Neural progenitor cell (in vitro differentiated cells): Measurements from ENCODE around the gene CCNL2. TPM values are rescaled to one million over a fixed set of nuclear protein-coding genes. Genes with fewer than 3 reads are reported as not detected.

Source experiments
- DNase-seq: peaks from one replicate; pipeline ENCODE4 v3.0.0-alpha.2; 2016; ENCODE audit warnings: low spot score
- H2AFZ ChIP-seq: fragments of 200-600 bp; sonication (generic); replicated peaks from 2 replicates; pipeline ENCODE4 v1.6.1; 2016; ENCODE audit warnings: antibody characterized with exemption
- H3F3A ChIP-seq: fragments of 200-600 bp; sonication (generic); 2 replicates; pipeline ENCODE4 v1.6.1; 2016; ENCODE audit warnings: antibody characterized with exemption, low read depth
- H3K27ac ChIP-seq: fragments of 200-600 bp; sonication (generic); 2 replicates; pipeline ENCODE4 v1.5.1; 2016; ENCODE audit warnings: mild to moderate bottlenecking
- H3K27me3 ChIP-seq: fragments of 200-600 bp; sonication (generic); 2 replicates; pipeline ENCODE4 v1.6.1; 2016; ENCODE audit warnings: mild to moderate bottlenecking, moderate library complexity
- H3K36me3 ChIP-seq: fragments of 200-600 bp; sonication (generic); 2 replicates; pipeline ENCODE4 v1.5.1; 2016
- H3K4me1 ChIP-seq: fragments of 200-600 bp; sonication (generic); 2 replicates; pipeline ENCODE4 v1.6.1; 2016; ENCODE audit warnings: mixed run types
- H3K4me2 ChIP-seq: fragments of 200-600 bp; sonication (generic); 2 replicates; pipeline ENCODE4 v1.6.1; 2016
- H3K4me3 ChIP-seq: fragments of 200-600 bp; sonication (generic); 2 replicates; pipeline ENCODE4 v1.5.1; 2016
- H3K79me2 ChIP-seq: fragments of 200-600 bp; sonication (generic); 2 replicates; pipeline ENCODE4 v1.6.1; 2016; ENCODE audit warnings: low read depth
- H3K9ac ChIP-seq: fragments of 200-600 bp; sonication (generic); 2 replicates; pipeline ENCODE4 v1.6.1; 2016
- H3K9me3 ChIP-seq: fragments of 200-600 bp; sonication (generic); 2 replicates; pipeline ENCODE4 v1.5.1; 2016; ENCODE audit warnings: low read depth
- H4K20me1 ChIP-seq: fragments of 200-600 bp; sonication (generic); 2 replicates; pipeline ENCODE4 v1.6.1; 2016; ENCODE audit warnings: low read depth
- H3K27ac Mint-ChIP-seq: 3 replicates; pipeline ENCODE4 v1.8.0; 2021; ENCODE audit warnings: mixed read lengths
- H3K27me3 Mint-ChIP-seq: 2 replicates; pipeline ENCODE4 v1.8.0; 2022; ENCODE audit warnings: low read depth, mild to moderate bottlenecking, inconsistent platforms, moderate library complexity, mixed read lengths; ENCODE audit not compliant: insufficient read depth
- H3K36me3 Mint-ChIP-seq: 3 replicates; pipeline ENCODE4 v1.8.0; 2021; ENCODE audit warnings: mixed read lengths
- H3K4me1 Mint-ChIP-seq: 3 replicates; pipeline ENCODE4 v1.8.0; 2021; ENCODE audit warnings: mixed read lengths
- H3K4me3 Mint-ChIP-seq: 3 replicates; pipeline ENCODE4 v1.8.0; 2021; ENCODE audit warnings: mild to moderate bottlenecking, moderate library complexity, mixed read lengths
- H3K9me3 Mint-ChIP-seq: 3 replicates; pipeline ENCODE4 v1.8.0; 2020; ENCODE audit warnings: mixed read lengths
- CTCF ChIP-seq: fragments of 200-600 bp; sonication (generic); IDR thresholded peaks from 2 replicates; pipeline ENCODE4 v1.5.1; 2017; ENCODE audit warnings: antibody characterized with exemption, mild to moderate bottlenecking
- EZH2 ChIP-seq: fragments of 200-600 bp; sonication (generic); IDR thresholded peaks from 2 replicates; pipeline ENCODE4 v1.6.1; 2017; ENCODE audit warnings: antibody characterized with exemption, mild to moderate bottlenecking, moderate library complexity
- EZH2phosphoT487 ChIP-seq: fragments of 200-600 bp; sonication (generic); IDR thresholded peaks from 2 replicates; pipeline ENCODE4 v1.6.1; 2017; ENCODE audit warnings: antibody characterized with exemption
- total RNA-seq: library from RNA; depleted of rRNA; stranded (reverse); fragments of >200 nt; gene quantifications from 2 replicates; pipeline ENCODE4 v1.2.3, GENCODE V29; 2015; ENCODE audit warnings: low replicate concordance

The CCNL2 gene
- total RNA-seq, 1 donor from 2014 or later: 143 TPM

- Histone ChIP-seq H4K20me1 (peaks cover 41% of the 10 kb centered on the region), H2AFZ (no peak overlapping the region), H3F3A (peaks cover 58% of the 10 kb centered on the region), H3K36me3 (peaks cover 10% of the 10 kb centered on the region), H3K27ac (peak overlapping the region; percentile 1), H3K4me1 (peaks cover 30% of the 10 kb centered on the region), H3K4me3 (peak overlapping the region; percentile 96), H3K27me3 (no peaks in the 10 kb centered on the region), H3K4me2 (peak overlapping the region; percentile 85), H3K9ac (peak overlapping the region; percentile 96), H3K79me2 (peaks cover 66% of the 10 kb centered on the region), H3K9me3 (no peaks in the 10 kb centered on the region)
- no peak overlapping the region for H3K27ac Mint-ChIP-seq
- peaks cover 3% of the 10 kb centered on the region for H3K9me3 Mint-ChIP-seq
- H3K36me3 Mint-ChIP-seq: peaks cover 26% of the 10 kb centered on the region
- peaks cover 25% of the 10 kb centered on the region for H3K4me1 Mint-ChIP-seq
- H3K27me3 Mint-ChIP-seq: peaks cover 4% of the 10 kb centered on the region
- peak; percentile 56 for DNase-seq
- TF ChIP-seq EZH2phosphoT487 (no peak), CTCF (no peak), EZH2 (no peak)
- peak overlapping the region; percentile 95 for H3K4me3 Mint-ChIP-seq
These were observed 8.6 kb upstream of the CCNL2 start for GRCh38 chr1:1407636-1408318.

GRCh38 chr1:1406821-1407635 is 7.9 kb upstream of the CCNL2 start, which contains the start of gene MRPL20:
TSS of gene MRPL20 (minus strand) at chr1:1407293. CDS start at chr1:1407217, 76 bp downstream.
- TF ChIP-seq CTCF (no peak), EZH2 (no peak), EZH2phosphoT487 (no peak)
- Histone ChIP-seq H3F3A (peaks cover 66% of the 10 kb centered on the region), H3K36me3 (peaks cover 10% of the 10 kb centered on the region), H3K4me1 (peaks cover 30% of the 10 kb centered on the region), H3K4me3 (peak within 1 kb of the TSS; percentile 96), H3K27ac (peak within 1 kb of the TSS; percentile 68), H3K79me2 (peaks cover 66% of the 10 kb centered on the region), H2AFZ (peak within 1 kb of the TSS; percentile 86), H3K9ac (peak within 1 kb of the TSS; percentile 96), H3K9me3 (no peaks in the 10 kb centered on the region), H3K27me3 (no peaks in the 10 kb centered on the region), H4K20me1 (peaks cover 44% of the 10 kb centered on the region), H3K4me2 (peak within 1 kb of the TSS; percentile 85)
- H3K4me1 Mint-ChIP-seq: peaks cover 25% of the 10 kb centered on the region
- peak; percentile 95 for DNase-seq
- peaks cover 3% of the 10 kb centered on the region for H3K9me3 Mint-ChIP-seq
- peak within 1 kb of the TSS; percentile 95 for H3K4me3 Mint-ChIP-seq
- peak within 1 kb of the TSS; percentile 78 for H3K27ac Mint-ChIP-seq
- H3K27me3 Mint-ChIP-seq: peaks cover 7% of the 10 kb centered on the region
- H3K36me3 Mint-ChIP-seq: peaks cover 26% of the 10 kb centered on the region

GRCh38 chr1:1406101-1406820 is 7.1 kb upstream of the CCNL2 start:
- Histone ChIP-seq H3F3A (peaks cover 73% of the 10 kb centered on the region), H3K4me1 (peaks cover 30% of the 10 kb centered on the region), H3K27me3 (no peaks in the 10 kb centered on the region), H3K79me2 (peaks cover 72% of the 10 kb centered on the region), H3K9me3 (no peaks in the 10 kb centered on the region), H4K20me1 (peaks cover 44% of the 10 kb centered on the region), H3K4me3 (peak overlapping the region; percentile 96), H3K27ac (no peak overlapping the region), H3K36me3 (peaks cover 10% of the 10 kb centered on the region), H2AFZ (no peak overlapping the region), H3K9ac (peak overlapping the region; percentile 96), H3K4me2 (peak overlapping the region; percentile 85)
- Mint-ChIP-seq H3K4me3 (peak overlapping the region; percentile 95), H3K9me3 (no peaks in the 10 kb centered on the region), H3K27ac (peak overlapping the region; percentile 78), H3K36me3 (peaks cover 29% of the 10 kb centered on the region), H3K4me1 (peaks cover 26% of the 10 kb centered on the region), H3K27me3 (peaks cover 7% of the 10 kb centered on the region)
- TF ChIP-seq CTCF (no peak), EZH2phosphoT487 (no peak), EZH2 (no peak)
- DNase-seq: no peak
